Measurements from ENCODE around the gene FASN. TPM values are rescaled to one million over a fixed set of nuclear protein-coding genes. Genes with fewer than 3 reads are reported as not detected.

FASN gene
- polyA plus RNA-seq, 1 donor: 34.3 TPM

- no peak for DNase-seq
Measured at GRCh38 chr17:82089723-82090548, 8.1 kb downstream of the FASN start.

- DNase-seq: no peak
Measured at GRCh38 chr17:82088838-82089722, 9.0 kb downstream of the FASN start.

DNA sequence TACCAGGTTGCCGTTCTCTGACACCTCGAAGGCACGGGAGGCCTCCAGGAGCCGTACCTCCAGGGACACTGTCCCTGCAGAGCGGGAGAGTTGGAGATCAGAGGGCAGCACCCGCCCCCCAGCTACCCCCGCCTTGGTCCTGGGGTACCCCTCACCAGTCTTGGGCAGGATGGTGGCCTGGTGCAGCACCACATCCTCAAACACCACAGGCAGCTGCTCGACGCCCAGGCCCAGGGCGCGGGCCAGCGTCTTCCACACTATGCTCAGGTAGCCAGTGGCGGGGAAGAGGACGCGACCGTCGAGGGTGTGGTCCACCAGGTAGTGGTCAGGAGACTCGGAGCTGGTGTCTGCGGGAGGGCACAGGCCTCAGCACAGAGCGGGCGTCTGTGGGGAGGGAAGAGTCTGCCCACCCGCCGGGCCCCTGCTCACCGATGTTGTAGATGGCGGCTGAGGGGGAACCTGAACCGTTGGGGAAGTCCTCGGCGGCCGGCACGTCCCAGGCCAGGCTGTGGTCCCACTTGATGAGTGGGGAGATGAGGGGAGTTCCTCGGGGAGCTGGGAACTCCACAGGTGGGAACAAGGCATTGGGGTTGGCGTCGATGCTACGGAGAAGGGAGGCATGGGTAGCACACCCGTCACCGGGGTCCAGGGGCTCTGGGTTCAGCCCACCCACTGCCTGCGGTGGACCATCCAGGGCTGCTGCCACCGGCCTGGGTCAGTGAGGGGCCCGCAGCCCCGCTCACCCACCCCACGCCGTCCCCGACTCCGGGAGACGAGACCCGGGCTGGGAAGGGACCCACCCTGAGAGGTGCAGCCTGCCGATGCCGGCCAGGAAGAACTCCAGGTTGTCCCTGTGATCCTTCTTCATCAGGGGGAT is 9.8 kb downstream of the FASN start:
- DNase-seq: no peak

GRCh38 chr17:82086941-82087906 is 10.8 kb downstream of the FASN start:
- no peak for DNase-seq

GRCh38 chr17:82085931-82086764 is 11.9 kb downstream of the FASN start:
- no peak for DNase-seq

GRCh38 chr17:82085031-82085861 is 12.8 kb downstream of the FASN start:
- no peak for DNase-seq

DNA sequence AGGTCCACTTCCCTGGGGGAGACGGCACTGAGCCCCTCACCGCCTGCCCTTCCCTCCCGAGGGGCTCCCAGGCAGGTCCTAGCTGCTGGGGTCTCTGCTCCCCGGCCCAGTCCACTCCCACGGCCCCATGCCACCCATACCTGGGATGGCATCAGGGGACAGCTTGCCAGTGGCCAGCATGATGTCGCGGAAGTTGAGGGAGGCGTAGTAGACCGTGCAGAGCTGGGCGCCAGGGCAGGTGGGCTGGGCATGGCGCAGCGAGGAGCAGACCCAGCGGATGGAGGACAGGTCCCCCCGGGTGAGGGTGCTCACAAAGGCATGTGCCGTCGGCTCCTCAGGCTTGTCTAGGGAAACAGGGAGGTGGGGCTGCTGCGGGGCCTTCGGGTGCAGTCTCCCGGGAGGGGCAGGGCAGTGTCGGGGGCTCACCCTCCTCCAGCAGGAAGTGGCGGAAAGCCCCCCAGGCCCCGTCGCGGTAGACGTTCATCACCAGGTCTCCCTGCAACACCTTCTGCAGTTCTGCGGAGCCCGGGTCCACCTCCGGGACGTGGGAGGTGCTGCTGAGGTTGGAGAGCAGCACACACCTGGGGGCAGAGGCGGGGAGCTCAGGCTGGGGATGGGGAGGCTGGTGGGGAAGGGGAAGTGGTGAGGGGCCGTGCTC is 13.5 kb downstream of the FASN start:
- no peak for DNase-seq

DNA sequence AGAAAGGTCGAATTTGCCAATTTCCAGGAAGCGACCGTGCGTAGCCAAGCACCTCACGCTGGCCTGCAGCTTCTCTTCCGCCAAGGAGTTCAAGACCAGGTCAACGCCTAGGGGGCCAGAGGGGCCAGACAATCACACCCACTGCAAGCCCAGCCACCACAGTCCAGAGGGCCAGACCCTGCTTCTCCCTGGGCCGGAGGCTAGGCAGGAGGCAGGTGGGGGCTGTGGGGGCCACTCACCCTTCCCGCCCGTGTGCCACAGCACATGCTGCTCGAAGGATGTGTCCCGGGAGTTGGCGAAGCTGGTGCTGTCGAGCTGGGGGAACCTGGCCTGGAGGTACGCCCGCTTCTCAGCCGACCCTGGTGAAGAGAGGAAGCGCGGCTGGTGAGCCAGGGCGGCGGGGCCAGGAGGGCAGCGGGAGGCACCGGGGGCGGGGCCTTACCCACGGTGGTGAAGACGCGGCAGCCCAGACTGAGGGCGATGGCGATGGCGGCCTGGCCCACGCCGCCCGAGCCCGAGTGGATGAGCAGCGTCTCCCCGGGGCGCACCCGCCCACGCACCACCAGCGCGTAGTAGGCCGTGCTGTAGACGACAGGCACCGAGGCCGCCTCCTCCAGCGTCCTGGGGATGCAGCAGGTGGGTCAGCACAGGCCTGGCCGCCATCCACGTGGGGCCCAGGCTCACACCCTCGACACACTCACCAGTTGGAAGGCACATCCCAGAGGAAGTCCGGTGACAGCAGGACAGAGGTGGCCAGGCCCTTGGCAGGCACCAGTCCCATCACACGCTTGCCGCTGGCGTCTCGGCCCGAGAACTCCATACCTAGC is 14.3 kb downstream of the FASN start:
- DNase-seq: no peak

DNA sequence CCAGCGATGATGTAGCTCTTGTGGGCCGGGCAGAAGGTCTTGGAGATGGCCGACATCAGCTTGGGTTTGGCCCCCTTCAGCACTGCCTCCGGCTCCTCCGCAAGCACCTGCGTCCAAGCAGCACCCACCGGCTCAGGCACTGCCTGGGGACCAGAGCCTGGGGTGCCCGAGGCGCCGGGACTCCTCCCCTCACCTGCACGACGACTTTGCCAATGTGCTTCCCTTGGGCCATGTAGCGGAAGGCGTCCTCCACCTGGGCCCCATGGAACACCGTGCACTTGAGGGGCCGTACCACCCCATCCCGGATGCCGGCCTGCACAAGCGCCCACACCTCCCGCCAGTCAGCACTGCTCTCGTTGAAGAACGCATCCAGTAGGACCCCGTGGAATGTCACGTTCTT is 15.0 kb downstream of the FASN start:
- DNase-seq: no peak

GRCh38 chr17:82082456-82082855 is 15.6 kb downstream of the FASN start:
- DNase-seq: no peak

GRCh38 chr17:82081966-82082365 is 16.1 kb downstream of the FASN start:
- no peak for DNase-seq

DNA sequence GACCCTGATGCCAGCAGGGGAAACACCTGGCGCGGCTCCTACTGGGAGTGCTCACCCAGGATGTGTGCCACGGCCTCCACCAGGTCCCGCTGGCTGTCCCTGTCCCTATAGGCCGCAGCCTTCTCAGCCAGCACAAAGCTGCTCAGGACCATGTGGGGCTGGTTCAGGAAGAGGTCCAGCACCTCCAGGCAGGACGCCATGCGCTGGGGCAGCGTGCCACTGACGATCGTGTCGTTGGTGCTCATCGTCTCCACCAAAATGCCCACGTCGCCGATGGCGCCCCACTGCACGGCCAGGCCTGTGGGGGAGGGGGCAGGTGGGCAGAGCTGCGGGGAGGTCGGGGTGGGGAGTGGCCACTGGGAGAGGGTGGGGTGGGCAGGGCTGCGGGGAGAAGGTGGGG is 16.5 kb downstream of the FASN start:
- no peak for DNase-seq

- no peak for DNase-seq
Measured at GRCh38 chr17:82080789-82081464, 17.1 kb downstream of the FASN start.

- no peak for DNase-seq
Measured at GRCh38 chr17:82080048-82080788, 17.8 kb downstream of the FASN start.

GRCh38 chr17:82079001-82079677 is 18.9 kb downstream of the FASN start:
- DNase-seq: no peak

DNA sequence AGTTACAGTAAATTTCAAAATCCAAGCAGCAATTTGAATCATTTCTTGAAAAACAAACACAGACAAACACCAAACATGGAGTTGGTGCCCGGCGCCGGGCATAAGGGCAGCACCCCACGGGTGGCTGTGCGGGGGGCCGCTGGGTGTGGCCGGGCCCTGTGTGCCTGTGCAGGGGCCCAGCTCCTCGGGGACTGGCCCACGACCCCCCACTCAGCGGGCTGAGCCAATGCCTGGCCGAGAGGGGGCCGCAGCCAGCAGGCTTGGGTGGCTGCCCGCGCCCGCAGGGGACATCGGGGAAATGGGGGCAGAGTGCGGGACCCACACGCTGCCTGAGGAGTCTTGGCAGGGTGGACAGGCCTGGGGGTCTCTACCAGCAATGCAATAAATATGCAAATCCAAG is 19.6 kb downstream of the FASN start:
- no peak for DNase-seq
